Right lobe of liver (tissue), 6 donors: ENCODE measurements around the gene REN. TPM values are rescaled to one million over a fixed set of nuclear protein-coding genes. Genes with fewer than 3 reads are reported as not detected.

ENCODE experiments used
- ATAC-seq, 4 donors: fragments of 200-7000 bp; cut with Tn5 transposase; one replicate each; pipeline ENCODE4 v1.9.1; 2020; ENCODE audit warnings: mild to moderate bottlenecking in 4 of 4, moderate library complexity in 4 of 4
- DNase-seq, 3 donors: peaks; one replicate each; pipeline ENCODE4 v3.0.0-alpha.2; 2020
- H3K27ac ChIP-seq, 3 donors: fragments of 200-600 bp; one replicate each; pipeline ENCODE4 v1.8.0; 2022
- H3K27me3 ChIP-seq, 2 donors: fragments of 200-600 bp; one replicate each; pipeline ENCODE4 v1.8.0; 2022
- H3K36me3 ChIP-seq, 4 donors: fragments of 200-600 bp; sonication (generic) in 1 of 4; one replicate each; pipeline versions ENCODE4 v1.5.1 to v1.8.0; 2017 to 2022; ENCODE audit warnings: control low read depth in 1 of 4
- H3K4me1 ChIP-seq, 4 donors: fragments of 200-600 bp; sonication (generic) in 1 of 4; one replicate each; pipeline versions ENCODE4 v1.5.1 to v1.8.0; 2017 to 2022; ENCODE audit warnings: control low read depth in 1 of 4
- H3K4me3 ChIP-seq, 3 donors: fragments of 200-600 bp; one replicate each; pipeline ENCODE4 v1.8.0; 2022
- H3K9me3 ChIP-seq, 4 donors: fragments of 200-600 bp; sonication (generic) in 1 of 4; one replicate each; pipeline versions ENCODE4 v1.5.1 to v1.8.0; 2017 to 2022; ENCODE audit warnings: control low read depth in 1 of 4
- CTCF ChIP-seq, 4 donors: fragments of 200-600 bp in 3 of 4; fragments of 450-650 bp in 1 of 4; IDR thresholded peaks; one replicate each; pipeline versions ENCODE4 v1.5.1 to v1.8.0; 2016 to 2022; ENCODE audit warnings: antibody characterized with exemption in 4 of 4, mild to moderate bottlenecking in 2 of 4
- POLR2A ChIP-seq: fragments of 450-650 bp; IDR thresholded peaks from one replicate; pipeline ENCODE4 v1.6.1; 2017; ENCODE audit warnings: antibody characterized with exemption, mild to moderate bottlenecking
- WGBS: methylation state at CpG from one replicate; pipeline ENCODE4 v1.1.6; 2018; ENCODE audit warnings: low coverage, low lambda C conversion rate; ENCODE audit not compliant: insufficient coverage; ENCODE audit errors: missing lambda C conversion rate; 5-methylcytosine and 5-hydroxymethylcytosine counted together
- intact Hi-C, 2 donors: fragments of 100-400 bp; cut with DNase I; formaldehyde crosslinking; loops; one replicate each; pipeline versions ENCODE4 v1.11.2 to v1.14.1; 2022
- total RNA-seq, 6 experiments: library from RNA; depleted of rRNA in 2 of 6; stranded (reverse); fragments of >200 nt in 2 of 6; fragmentation: NEBNext Ultra II Directional in 3 of 6; extraction: Animal tissue kit (Norgen Biotek cat#: 25700) in 3 of 6; gene quantifications; one replicate each; pipeline versions ENCODE4 v1.1.0 to v1.2.4, GENCODE V29; 2016 to 2023
- donor health status: DM: no; HTN: yes; CAD: no.
- donor health status: DM: no; HTN: no; CAD: no.
- donor health status: DM: no; HTN: no; CAD: no.
- donor health status: DM: no; HTN: yes; CAD: no.
- donor health status: DM: no; HTN: yes; CAD: no.

The REN gene
- total RNA-seq, 6 experiments from 2014 or later: 0.25 to 0.44 (median 0.27) TPM; not detected in 1

GRCh38 chr1:204121840-204122555, 44.1 kb downstream of the REN start:
- H3K4me3 ChIP-seq: no peak overlapping the region
- H3K36me3 ChIP-seq: peaks cover 0 to 35% (median 14%) of the 10 kb centered on the region in 4 donors
- ATAC-seq (no peak), DNase-seq (no peak)
- 95% methylated on average over 7 of the region's 17 CpGs for WGBS
- no peaks in the 10 kb centered on the region for H3K27me3 ChIP-seq
- intact Hi-C loops: loop anchor here in 1 of 2 donors (10.0 kb wide), 1 partner anchor 47 kb away; the partner anchor contains the start of gene SOX13
- H3K27ac ChIP-seq: no peak overlapping the region
- H3K4me1 ChIP-seq: peaks cover 0 to 4% (median 2%) of the 10 kb centered on the region in 4 donors
- no peaks in the 10 kb centered on the region for H3K9me3 ChIP-seq
- TF ChIP-seq CTCF (IDR thresholded peaks at IDR 0.05): no peak

GRCh38 chr1:204116539-204116938, 49.6 kb downstream of the REN start:
- Histone ChIP-seq H3K27ac (no peak overlapping the region), H3K4me3 (no peak overlapping the region), H3K9me3 (no peaks in the 10 kb centered on the region), H3K36me3 (peaks cover 0 to 14% (median 6%) of the 10 kb centered on the region in 4 donors), H3K4me1 (no peaks in the 10 kb centered on the region), H3K27me3 (no peaks in the 10 kb centered on the region)
- DNase-seq: no peak
- no peak for ATAC-seq
- intact Hi-C loops: no loop called here
- 100% methylated on average over 1 of the region's 4 CpGs for WGBS
- no peak for TF ChIP-seq CTCF (IDR thresholded peaks at IDR 0.05)
- no peak for TF ChIP-seq POLR2A

GRCh38 chr1:204115116-204115515, 51.0 kb downstream of the REN start:
- Histone ChIP-seq H3K27me3 (no peaks in the 10 kb centered on the region), H3K36me3 (peaks cover 0 to 14% (median 6%) of the 10 kb centered on the region in 4 donors), H3K4me1 (no peaks in the 10 kb centered on the region), H3K9me3 (no peaks in the 10 kb centered on the region), H3K4me3 (no peak overlapping the region), H3K27ac (no peak overlapping the region)
- WGBS: 100% methylated on average over 3 of the region's 4 CpGs
- intact Hi-C loops: no loop called here
- ATAC-seq: no peak
- TF ChIP-seq POLR2A (no peak), CTCF (IDR thresholded peaks at IDR 0.05) (no peak)
- DNase-seq: no peak

GRCh38 chr1:204114606-204115005, 51.5 kb downstream of the REN start:
- WGBS: 100% methylated on average over 1 of the region's 4 CpGs
- ATAC-seq (no peak), DNase-seq (no peak)
- Histone ChIP-seq H3K36me3 (peaks cover 0 to 14% (median 6%) of the 10 kb centered on the region in 4 donors), H3K27ac (no peak overlapping the region), H3K4me1 (no peaks in the 10 kb centered on the region), H3K4me3 (no peak overlapping the region), H3K27me3 (no peaks in the 10 kb centered on the region), H3K9me3 (no peaks in the 10 kb centered on the region)
- intact Hi-C loops: no loop called here
- TF ChIP-seq CTCF (IDR thresholded peaks at IDR 0.05) (no peak), POLR2A (no peak)
